NT2/D1 (cell line): ENCODE data around the gene POLR2I.

Experiments
- DNase-seq: peaks from one replicate; pipeline ENCODE4 v3.0.0-alpha.2; 2011; ENCODE audit warnings: low read depth, low spot score
- H3K27me3 ChIP-seq: 2 replicates; pipeline ENCODE4 v1.6.0; 2011; ENCODE audit warnings: mild to moderate bottlenecking; ENCODE audit not compliant: insufficient read length, insufficient read depth
- H3K36me3 ChIP-seq: 2 replicates; pipeline ENCODE4 v1.6.1; 2011; ENCODE audit warnings: mild to moderate bottlenecking, low read length, mixed read lengths; ENCODE audit not compliant: insufficient read depth, insufficient read length
- H3K4me1 ChIP-seq: 2 replicates; pipeline ENCODE4 v1.5.1; 2011; ENCODE audit not compliant: insufficient read depth, insufficient read length
- H3K4me3 ChIP-seq: 2 replicates; pipeline ENCODE4 v1.5.1; 2011; ENCODE audit warnings: low read depth; ENCODE audit not compliant: insufficient read length
- H3K9ac ChIP-seq: 2 replicates; pipeline ENCODE4 v1.6.0; 2011; ENCODE audit warnings: low read depth; ENCODE audit not compliant: insufficient read length
- H3K9me3 ChIP-seq: 2 replicates; pipeline ENCODE4 v1.5.1; 2011; ENCODE audit warnings: mild to moderate bottlenecking, low read length; ENCODE audit not compliant: insufficient read depth
- SUZ12 ChIP-seq: IDR thresholded peaks from 2 replicates; pipeline ENCODE4 v1.6.1; 2011; ENCODE audit not compliant: insufficient read length, insufficient read depth; ENCODE audit errors: extremely low read depth
- YY1 ChIP-seq: IDR thresholded peaks from 2 replicates; pipeline ENCODE4 v1.6.1; 2011; ENCODE audit not compliant: insufficient read length, insufficient read depth
- ZNF274 ChIP-seq: IDR thresholded peaks from 2 replicates; pipeline ENCODE4 v1.6.1; 2011; ENCODE audit warnings: mild to moderate bottlenecking, low read depth, low read length

POLR2I gene

GRCh38 chr19:36106441-36106840 is 8.2 kb downstream of the POLR2I start:
- Histone ChIP-seq H3K4me1 (peaks cover 8% of the 10 kb centered on the region), H3K9ac (no peak overlapping the region), H3K36me3 (peaks cover 53% of the 10 kb centered on the region), H3K27me3 (no peaks in the 10 kb centered on the region), H3K4me3 (no peak overlapping the region), H3K9me3 (no peaks in the 10 kb centered on the region)
- DNase-seq, result no peak
- TF ChIP-seq YY1, result no peak
- TF ChIP-seq ZNF274, result no peak
- TF ChIP-seq SUZ12, result no peak

GRCh38 chr19:36103842-36104552 is 10.7 kb downstream of the POLR2I start:
- no peak for DNase-seq
- H3K9ac ChIP-seq, result no peak overlapping the region
- TF ChIP-seq YY1 (no peak), SUZ12 (no peak), ZNF274 (no peak)
- H3K4me3 ChIP-seq, result no peak overlapping the region
- H3K36me3 ChIP-seq, result peaks cover 75% of the 10 kb centered on the region
- H3K4me1 ChIP-seq, result peaks cover 4% of the 10 kb centered on the region
- H3K9me3 ChIP-seq, result no peaks in the 10 kb centered on the region
- no peaks in the 10 kb centered on the region for H3K27me3 ChIP-seq

GRCh38 chr19:36103040-36103626 is 11.5 kb downstream of the POLR2I start:
- Histone ChIP-seq H3K9me3 (no peaks in the 10 kb centered on the region), H3K36me3 (peaks cover 75% of the 10 kb centered on the region), H3K4me1 (peaks cover 2% of the 10 kb centered on the region), H3K9ac (no peak overlapping the region), H3K27me3 (no peaks in the 10 kb centered on the region), H3K4me3 (no peak overlapping the region)
- no peak for DNase-seq
- TF ChIP-seq YY1 (no peak), ZNF274 (no peak), SUZ12 (no peak)

DNA sequence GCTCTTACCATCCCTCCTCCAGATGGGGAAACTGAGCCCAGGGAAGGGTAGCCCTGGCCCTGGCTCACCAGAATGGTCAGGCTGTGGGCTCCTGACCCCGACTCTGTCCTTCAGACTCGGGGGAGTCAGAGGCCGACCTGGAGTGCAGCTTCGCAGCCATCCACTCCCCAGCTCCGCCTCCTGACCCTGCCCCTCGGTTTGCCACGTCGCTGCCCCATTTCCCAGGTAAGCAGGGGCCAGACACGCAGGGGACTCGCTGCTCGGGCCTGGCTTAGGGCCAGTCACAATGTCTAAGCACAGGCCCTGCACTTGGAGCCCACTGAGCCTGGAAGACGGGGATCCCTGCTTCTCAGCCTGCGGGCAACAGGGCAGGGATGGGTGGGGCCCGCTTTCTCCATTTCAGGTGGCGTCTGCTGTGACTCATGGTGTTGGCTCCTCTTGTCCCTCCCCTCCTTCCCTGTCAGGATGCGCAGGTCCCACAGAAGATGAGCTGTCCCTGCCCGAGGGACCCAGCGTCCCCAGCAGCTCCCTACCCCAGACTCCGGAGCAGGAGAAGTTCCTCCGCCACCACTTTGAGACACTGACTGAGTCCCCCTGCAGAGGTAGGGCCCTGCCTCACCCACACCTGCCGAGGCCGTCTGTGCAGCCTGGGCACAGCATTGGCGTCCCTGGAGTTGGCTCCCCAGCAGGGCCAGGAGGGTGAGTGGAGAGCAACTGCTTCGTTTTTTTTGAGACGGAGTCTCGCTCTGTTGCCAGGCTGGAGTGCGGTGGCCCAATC is 12.9 kb downstream of the POLR2I start:
- no peak for TF ChIP-seq YY1
- no peak for TF ChIP-seq SUZ12
- TF ChIP-seq ZNF274, result no peak
- H3K4me1 ChIP-seq, result peaks cover 2% of the 10 kb centered on the region
- H3K36me3 ChIP-seq, result peaks cover 77% of the 10 kb centered on the region
- H3K9me3 ChIP-seq, result no peaks in the 10 kb centered on the region
- no peak for DNase-seq
- H3K27me3 ChIP-seq, result no peaks in the 10 kb centered on the region
- H3K4me3 ChIP-seq, result no peak overlapping the region
- no peak overlapping the region for H3K9ac ChIP-seq

DNA sequence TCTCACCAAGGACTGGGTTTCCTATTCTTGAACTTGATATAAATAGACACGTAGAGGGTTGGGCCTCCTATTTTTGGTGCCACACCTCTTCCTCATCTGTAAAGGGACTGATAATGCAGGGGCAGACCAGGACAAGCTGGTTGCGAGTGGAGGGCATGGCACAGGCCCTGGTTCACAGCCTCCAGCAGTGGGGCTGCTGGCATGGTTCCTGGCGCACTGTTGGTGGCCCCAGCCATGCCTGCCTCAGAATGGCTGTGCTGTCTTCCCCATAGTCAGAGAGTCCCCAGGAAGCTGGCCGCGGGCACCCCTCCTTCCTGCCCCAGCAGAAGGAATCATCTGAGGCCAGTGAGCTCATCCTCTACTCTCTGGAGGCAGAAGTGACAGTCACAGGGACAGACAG is 14.2 kb downstream of the POLR2I start:
- no peak for TF ChIP-seq ZNF274
- TF ChIP-seq SUZ12, result no peak
- TF ChIP-seq YY1, result no peak
- no peak for DNase-seq
- peaks cover 72% of the 10 kb centered on the region for H3K36me3 ChIP-seq
- H3K4me1 ChIP-seq, result peaks cover 2% of the 10 kb centered on the region
- H3K4me3 ChIP-seq, result no peak overlapping the region
- H3K9me3 ChIP-seq, result no peaks in the 10 kb centered on the region
- no peaks in the 10 kb centered on the region for H3K27me3 ChIP-seq
- no peak overlapping the region for H3K9ac ChIP-seq

DNA sequence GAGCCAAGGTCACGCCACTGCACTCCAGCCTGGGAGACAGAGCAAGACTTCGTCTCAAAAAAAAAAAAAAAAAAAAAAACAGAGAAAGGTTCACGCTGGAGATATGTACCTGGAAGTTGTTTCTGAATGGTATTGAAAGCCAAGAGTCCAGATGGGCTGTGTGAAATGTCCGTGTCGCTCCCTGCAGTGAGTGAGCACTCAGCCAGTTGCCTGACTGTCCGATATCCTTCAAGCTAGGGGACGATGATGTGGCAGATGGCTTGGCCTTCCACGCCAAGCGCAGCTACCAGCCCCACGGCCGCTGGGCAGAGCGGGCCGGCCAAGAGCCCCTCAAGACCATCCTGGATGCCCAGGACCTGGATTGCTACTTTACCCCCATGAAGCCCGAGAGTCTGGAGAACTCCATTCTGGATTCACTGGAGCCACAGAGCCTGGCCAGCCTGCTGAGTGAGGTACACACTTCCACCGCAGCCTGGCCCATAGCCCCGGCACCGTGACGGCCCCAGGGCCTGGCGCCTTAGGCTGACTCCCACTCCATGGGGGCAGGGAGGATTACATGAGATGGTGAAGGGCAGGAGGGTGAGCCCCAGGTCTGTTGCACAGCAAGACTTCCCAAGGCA is 15.4 kb downstream of the POLR2I start:
- DNase-seq, result no peak
- Histone ChIP-seq H3K27me3 (no peaks in the 10 kb centered on the region), H3K36me3 (peaks cover 64% of the 10 kb centered on the region), H3K9ac (no peak overlapping the region), H3K4me3 (no peak overlapping the region), H3K9me3 (no peaks in the 10 kb centered on the region), H3K4me1 (peaks cover 2% of the 10 kb centered on the region)
- TF ChIP-seq ZNF274 (no peak), YY1 (no peak), SUZ12 (no peak)

DNA sequence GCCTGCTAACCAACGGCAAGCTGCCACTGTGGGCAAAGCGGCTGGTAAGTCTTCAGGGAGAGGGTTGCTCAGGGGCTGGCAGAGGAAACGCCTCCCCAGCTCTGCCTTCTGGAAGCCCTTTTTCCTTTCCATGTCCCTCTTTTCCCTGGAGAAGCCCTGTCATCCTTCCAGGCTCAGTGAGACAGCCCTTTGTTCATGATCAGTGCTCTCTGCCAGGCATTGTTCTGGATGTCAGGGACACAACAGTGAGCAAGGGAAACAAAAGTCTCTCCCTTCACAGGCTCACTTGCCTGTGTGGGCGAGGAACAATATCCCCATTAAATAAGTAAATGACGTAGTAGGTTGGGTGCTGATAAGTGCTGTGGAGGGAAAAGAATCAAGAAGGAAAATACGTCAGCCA is 17.6 kb downstream of the POLR2I start:
- H3K4me3 ChIP-seq, result no peak overlapping the region
- peaks cover 61% of the 10 kb centered on the region for H3K36me3 ChIP-seq
- TF ChIP-seq YY1 (no peak), ZNF274 (no peak), SUZ12 (no peak)
- H3K9me3 ChIP-seq, result no peaks in the 10 kb centered on the region
- no peak for DNase-seq
- H3K27me3 ChIP-seq, result no peaks in the 10 kb centered on the region
- H3K9ac ChIP-seq, result no peak overlapping the region
- H3K4me1 ChIP-seq, result peaks cover 2% of the 10 kb centered on the region
